Measurements from ENCODE around the gene CDKN2AIP.

- no peak for TF ChIP-seq CTCF (IDR thresholded peaks at IDR 0.05; ENCODE audit: low read depth, low read length)
- TF ChIP-seq EZH2phosphoT487 (IDR thresholded peaks at IDR 0.05; ENCODE audit: low read depth), result no peak
These were observed 9.7 kb upstream of the CDKN2AIP start for GRCh38 chr4:183434666-183435190.

Data from OCI-LY3 (cell line).